HG02885 (cell line): ENCODE results near the gene YAF2.

Experiments
- ATAC-seq: cut with Tn5 transposase; IDR thresholded peaks from one replicate; pipeline ENCODE4 v1.9.1; 2021; ENCODE audit warnings: mild to moderate bottlenecking; ENCODE audit not compliant: unreplicated experiment, poor library complexity

YAF2 gene, protein sequence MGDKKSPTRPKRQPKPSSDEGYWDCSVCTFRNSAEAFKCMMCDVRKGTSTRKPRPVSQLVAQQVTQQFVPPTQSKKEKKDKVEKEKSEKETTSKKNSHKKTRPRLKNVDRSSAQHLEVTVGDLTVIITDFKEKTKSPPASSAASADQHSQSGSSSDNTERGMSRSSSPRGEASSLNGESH

DNA sequence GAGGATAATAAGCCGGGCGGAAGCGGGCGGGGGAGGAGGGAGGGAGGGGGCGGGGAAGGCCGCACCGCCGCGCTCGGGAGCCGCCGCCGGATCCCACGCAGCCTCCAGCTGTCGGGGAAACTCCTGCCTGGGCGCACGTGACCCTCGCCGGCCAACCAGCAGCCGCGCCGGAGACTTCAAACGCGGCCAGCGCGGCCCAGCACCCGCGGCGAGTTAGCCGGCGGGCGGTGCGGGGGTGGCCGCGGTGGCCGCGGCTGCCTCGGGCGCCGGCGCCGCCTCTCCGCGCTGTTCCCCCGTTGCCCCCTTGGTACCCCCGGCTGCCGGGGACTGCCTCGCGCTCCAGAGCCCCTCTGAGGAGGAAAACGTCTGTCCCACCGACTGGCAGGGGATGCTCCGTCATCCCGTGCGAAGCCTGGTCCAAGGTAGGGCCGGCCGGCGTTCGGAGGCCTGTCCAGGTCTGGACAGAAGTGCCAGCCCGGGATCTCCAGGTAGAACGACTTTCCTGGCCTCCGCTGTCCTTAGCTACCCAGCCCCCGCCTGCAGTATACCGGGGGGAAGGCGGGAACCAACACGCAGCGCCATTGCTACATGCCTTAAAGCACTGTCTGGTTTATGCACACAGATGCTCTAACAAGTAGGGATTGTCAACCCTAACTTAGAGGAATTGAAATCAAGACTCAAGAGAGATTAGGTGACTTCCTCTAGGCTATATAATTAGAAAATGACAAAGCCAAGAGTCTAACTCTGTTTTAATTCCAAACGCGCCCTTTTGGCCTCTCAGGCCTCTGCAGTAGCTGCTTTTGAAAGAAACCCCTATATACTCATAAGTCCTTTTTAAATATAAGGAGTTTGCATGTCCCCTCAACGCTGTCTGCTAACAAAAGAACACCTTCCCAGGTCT, at the start of gene YAF2:
YAF2 (minus strand) TSS at position 9 of the 901 bp plus-strand sequence. CDS start 68 bp downstream, outside the sequence.
- peak; percentile 86 for ATAC-seq

DNA sequence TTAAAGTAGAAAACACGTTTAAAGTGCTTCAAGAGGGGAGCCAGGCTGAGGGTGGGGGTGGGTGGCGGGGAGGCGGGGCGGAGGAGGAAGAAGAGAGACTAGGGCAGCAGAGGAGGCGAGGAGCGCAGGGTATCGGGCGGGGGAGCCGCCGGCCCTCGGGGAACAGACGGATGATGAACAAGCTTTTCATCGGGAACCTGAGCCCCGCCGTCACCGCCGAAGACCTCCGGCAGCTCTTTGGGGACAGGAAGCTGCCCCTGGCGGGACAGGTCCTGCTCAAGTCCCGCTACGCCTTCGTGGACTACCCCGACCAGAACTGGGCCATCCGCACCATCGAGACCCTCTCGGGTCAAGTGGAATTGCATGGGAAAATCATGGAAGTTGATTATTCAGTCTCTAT, 48.7 kb upstream of the YAF2 start:
- no peak for ATAC-seq

DNA sequence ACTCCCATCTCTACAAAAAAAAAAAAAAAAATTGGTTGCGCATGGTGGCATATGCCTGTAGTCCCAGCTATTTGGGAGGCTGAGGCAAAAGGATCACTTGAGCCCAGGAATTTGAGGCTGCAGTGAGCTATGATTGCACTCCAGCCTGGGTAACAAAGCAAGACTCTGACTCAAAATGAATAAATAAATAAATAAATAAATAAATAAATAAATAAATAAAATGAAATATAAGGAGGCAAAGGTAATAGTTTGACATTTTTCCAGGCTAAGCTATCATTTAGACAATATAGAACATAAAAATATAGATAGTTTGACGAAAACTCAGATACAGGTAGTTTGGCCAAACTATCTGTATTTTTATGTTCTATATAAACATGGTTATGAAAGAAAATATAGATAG, 47.4 kb upstream of the YAF2 start:
- no peak for ATAC-seq

DNA sequence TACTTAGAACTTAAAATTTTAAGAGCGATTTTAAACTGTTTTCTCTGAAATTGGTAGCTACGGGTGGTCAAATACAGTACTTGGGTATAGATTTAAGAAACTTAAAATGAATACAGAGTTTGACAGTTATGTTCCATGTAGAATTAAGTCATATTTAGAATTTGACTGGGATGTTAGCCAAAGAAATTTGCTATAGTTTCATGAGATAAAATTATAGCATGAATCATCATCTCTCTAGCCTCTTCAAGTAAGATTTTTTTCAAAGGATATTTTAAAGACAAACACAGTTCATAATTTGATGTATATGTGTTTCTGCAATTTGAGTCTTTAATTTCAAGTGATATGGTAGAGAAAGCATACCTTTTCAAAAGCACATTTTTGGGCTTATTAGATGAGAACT, 46.8 kb upstream of the YAF2 start:
- ATAC-seq = no peak

DNA sequence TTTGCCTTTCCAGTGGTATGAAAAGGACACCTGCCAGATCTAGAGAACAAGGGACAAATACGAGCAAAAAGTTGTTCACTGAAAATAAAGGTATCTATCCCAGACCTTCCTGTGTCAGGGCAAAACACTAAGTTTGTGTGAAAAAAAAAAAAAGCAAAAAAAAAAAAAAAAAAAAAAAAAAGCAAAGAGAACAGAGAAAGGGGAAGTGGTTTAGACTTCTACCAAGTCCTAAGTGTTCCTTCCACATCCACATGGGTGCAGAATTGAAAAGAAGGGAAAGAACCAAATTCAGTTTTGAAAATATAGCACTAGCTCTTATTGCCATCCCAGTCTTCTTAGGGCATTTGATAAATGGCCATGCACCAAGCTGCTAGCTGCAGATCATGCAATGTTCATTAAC, 46.1 kb upstream of the YAF2 start:
- peak; percentile 64 for ATAC-seq

DNA sequence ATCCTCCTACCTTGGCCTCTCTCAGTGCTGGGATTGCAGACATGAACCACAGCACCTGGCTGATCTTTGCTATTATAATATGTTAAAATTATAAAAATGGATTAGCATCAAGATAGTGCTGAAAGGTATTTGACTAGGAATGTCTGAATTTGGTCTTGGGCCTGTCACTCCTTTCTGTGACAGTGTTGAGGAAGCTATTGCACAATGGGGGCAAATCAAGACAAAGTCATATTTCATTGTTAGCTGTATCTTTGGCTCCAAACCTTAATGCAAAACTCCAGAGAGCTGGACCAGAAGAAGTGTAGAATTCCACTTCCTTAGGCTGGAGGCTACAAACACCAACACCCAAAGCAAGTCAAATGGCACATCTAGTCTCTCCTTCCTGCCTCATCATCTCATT, 45.7 kb upstream of the YAF2 start:
- ATAC-seq = peak; percentile 28

DNA sequence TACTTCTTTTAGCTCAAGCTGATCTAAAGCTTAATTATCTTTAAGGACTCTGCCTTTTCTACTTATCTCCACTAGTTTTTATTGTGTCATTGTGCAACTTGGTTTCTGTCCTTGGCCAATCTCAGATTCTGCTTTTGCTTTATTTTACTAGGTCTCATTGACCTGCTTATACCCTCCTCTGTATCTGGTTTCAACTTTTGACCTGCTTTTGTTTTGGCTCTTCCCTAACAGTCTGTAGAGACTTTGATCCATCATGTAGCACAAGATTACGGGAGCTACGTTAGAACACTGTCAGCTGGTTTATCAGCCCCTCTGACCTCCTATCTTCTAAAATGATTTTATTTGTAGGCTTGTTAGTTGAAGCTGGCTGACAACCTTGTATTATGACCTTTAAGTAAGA, 44.2 kb upstream of the YAF2 start:
- no peak for ATAC-seq

DNA sequence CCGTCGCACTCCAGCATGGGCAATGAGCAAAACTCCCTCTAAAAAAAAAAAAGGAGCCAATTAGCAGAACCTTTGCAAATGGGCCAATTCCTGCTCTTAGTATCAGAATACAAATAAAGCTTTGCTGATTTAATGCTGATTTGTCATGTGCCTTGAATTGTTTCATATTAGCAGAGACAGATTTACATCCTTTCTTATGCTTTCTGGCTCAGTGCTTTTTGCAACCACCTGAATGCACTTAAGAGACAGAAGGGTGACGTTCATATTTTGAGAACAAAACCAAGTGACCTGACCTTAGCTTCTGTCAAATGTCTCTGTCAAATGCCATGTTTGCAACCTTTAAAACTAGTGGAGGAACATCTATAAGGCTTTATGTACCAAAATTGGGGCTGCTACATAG, 43.8 kb upstream of the YAF2 start:
- ATAC-seq = no peak

DNA sequence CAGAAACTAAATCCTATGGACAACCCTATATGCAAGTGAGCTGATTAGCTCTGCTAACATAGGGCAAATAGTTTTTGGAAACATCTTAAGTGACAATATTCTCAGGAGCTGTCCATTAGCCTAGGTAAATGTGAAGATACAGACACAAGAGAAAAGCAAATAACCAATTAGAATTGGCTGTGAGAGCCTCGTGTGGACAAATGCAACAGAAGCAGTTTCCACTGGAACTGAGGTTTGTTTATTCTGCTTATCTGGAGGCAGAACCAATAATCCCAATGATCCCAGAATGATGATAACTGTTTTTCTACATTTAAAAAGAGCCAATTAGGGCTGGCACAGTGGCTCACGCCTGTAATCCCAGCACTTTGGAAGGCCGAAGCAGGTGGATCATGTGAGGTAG, 43.2 kb upstream of the YAF2 start:
- no peak for ATAC-seq

DNA sequence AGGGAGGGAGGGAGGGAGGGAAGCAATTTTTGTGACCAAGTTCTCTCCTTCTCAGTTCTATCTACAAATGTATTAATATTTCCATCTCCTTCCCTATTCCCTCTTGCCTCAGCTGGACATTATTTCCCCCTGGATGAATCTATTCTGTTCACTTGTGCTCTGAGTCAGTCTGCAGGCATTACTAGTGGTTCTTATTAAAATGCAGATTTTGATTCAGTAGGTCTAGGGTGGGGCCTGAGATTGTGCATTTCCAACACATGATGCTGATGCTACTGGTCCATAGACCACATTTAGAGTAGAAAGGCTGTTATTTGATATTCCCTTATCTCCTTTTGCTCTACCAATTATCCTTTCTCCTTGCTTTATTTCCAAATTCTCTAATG, 40.1 kb upstream of the YAF2 start:
- no peak for ATAC-seq

DNA sequence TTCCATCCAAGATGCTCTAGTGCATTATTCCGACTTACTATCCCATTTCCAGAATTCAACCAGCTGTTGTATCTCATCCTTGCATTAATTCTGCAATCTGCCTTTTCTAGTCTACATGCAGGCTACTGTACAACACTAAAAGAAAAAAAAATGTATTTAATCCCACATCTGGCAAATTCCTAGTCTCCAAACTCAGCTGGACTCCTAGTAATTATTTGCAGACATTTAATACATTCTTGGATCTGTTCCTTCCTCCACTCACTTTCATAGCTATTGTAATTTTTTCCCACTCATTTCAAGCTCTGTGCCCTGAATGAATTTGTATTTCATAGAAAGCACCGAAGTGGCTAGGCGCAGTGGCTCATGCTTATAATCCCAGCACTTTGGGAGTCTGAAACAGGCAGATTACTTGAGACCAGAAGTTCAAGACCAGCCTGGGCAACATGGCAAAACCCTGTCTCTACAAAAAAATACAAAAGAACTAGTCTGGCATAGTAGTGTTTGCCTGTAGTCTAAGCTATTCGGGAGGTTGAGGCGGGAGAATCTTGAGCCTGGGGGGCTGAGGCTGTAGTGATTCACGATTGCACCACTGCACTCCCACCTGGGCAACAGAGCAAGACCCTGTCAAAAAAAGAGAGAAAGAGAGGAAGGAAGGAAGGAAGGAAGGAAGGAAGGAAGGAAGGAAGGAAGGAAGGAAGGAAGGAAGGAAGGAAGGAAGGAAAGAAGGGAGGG, 39.5 kb upstream of the YAF2 start:
- no peak for ATAC-seq

DNA sequence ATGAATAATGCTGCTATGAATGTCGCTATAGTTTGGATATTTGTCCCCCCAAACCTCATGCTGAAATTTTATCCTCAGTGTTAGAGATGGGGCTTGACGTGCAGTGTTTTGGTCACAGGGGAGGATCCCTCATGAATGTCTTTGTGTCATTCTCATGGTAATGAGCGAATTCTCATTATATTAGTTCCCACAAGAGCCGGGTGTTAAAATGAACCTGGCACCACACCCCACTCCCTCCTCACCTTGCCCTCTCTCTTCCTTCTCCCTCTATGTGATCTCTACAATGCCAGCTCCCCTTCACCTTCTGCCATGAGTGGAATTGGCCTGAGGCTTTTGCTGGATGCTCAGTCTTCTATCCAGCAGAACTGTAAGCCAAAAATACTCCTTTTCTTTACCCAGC, 37.5 kb upstream of the YAF2 start:
- no peak for ATAC-seq

DNA sequence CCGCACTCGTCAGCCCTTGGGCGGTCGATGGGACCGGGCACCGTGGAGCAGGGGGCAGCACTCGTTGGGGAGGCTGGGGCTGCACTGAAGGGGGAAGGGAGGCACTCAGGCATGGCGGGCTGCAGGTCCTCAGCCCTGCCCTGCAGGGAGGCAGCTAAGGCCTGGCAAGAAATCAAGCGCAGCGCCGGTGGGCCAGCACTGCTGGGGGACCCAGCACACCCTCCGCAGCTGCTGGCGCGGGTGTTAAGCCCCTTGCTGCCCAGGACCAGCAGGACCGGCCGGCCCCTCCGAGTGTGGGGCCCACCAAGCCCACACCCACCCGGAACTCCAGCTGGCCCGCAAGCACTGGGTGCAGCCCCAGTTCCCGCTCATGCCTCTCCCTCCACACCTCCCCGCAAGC, 35.7 kb upstream of the YAF2 start:
- ATAC-seq = no peak

DNA sequence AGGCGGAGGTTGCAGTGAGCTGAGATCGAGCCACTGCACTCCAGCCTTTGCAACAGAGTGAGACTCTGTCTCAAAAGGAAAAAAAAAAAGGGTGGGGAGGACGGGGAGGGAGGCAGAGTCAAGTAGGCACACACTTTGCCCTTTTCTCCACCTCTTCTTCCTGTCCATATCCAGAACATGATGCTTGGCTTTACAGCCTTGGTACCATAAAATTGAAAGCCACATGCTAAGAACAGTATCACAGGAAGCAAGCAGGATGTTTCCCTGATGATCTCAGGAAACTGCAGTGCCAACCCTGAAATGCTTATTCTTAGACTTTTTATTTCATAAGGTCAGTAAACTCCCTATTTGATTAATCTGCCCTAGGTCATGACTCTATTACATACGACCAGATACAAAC, 32.5 kb upstream of the YAF2 start:
- no peak for ATAC-seq

DNA sequence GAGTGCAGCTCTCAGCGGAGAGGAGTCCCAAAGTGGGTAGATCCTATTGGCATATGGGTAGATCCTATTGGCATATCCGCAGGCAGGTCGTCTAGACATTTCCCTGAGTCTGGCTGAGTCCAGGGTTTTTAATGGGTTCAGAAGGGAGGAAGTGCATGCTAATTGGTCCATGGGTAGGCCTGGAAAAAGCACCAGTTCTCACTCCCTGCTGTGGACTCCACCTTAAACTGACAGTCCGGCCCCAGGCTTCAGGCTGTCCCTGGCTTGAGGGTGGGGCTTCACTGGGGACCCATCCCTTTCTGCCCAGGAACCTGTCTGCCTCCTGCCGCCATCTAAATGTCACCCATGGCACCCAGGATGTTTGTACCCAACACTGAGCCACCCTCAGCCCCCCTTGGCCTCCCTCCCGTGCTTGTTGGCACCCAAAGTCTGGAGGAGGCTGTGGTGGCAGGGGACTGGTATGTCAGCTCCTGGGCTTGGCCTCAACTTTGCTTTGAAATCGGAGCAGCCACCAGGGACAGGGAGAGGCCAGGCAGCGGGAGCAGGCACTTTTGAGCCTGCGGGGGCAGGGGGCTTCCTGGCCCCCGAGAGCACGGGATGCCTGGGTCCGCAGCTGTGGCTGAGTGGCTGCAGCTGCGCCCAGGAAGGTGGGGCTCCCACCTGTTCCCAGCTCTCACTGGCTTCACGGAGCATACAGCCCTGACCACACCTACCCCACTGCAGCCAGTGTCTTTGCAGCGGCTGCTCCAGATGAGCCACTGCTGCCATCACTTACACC, 29.6 kb upstream of the YAF2 start:
- no peak for ATAC-seq

DNA sequence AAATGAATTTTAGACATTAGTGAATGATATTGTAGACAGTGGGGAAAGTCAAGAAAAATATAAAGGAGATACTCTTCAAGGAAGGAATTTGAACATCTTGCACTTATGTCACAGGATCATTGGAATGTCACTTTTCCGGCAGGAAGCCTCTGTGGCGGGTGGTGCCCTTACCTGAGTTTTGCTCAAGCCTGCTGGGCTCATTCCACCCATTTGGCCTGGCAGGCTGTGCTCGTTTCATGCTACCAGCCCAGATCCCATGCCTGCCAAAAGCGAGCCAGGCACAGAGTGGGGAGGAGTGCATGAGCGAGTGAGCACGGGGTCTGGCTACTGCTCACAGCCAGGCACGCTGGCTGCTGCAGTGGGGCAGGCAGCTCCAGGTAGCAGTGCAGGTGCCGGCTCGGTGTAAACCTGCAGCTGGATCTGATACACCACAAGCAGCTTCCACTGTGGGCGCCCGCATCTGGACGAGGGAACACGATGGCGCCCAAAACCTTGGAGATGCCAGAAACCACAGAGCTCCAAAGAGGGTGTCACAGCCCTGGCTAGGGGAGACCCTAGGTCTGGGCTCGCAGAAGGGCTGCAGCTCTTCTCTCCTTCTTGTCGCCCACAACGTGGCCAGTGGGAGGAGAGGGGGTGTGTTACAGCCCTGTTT, 28.7 kb upstream of the YAF2 start:
- ATAC-seq = no peak

DNA sequence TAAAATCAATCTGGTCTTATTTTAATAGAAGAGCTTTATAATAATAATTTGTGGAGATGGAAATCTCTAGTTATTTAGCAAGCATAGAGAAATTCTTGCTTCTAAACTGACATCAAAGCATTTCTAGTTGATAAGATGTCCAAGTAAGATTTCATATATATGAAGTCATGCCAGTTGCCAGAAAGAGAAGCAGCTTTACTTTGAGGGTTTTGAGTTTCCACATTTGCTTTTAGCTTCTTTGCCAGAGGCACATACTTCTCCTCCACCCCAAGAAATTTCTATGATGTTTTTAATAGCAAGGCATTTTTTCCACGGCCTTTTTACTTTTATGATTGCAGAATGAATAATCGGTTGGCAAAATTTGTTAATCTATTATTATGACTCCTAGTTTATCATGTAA, 24.2 kb upstream of the YAF2 start:
- ATAC-seq = no peak

DNA sequence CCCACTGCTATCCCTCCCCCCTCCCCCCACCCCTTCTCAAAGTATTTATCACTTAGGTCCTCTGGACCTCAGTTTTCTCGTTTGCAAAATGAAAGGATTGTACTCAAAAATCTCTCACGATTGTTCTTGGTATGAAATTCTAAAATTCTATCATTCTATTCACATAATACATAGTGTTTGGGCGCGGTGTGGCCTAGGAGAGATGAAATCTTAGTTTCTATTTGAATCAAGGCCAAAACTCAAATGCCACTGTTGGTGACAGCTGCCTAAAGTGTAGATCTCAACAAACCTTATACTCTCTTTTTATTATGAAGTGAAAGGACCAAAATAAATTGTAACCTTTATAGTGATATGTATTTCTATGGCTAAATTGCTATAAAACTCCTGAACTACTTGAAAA, 23.7 kb upstream of the YAF2 start:
- ATAC-seq = peak; percentile 64

DNA sequence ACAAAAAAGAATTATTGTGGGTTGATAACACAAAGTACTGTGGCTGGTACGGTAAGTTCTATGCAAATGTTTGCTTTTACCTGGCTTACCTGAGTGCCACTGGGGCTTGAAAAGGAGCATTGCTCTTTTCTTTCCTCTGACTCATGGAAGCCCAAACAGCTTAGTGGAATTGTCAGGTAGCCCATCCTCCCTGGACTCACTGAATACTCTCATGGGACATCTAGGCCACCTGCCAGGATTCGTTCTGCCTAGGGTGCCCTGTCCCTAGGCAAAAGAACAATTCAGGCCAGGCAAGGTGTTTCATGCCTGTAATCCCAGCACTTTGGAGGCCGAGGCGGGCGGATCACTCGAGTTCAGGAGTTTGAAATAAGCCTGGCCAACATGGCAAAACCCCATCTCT, 22.5 kb upstream of the YAF2 start:
- no peak for ATAC-seq

DNA sequence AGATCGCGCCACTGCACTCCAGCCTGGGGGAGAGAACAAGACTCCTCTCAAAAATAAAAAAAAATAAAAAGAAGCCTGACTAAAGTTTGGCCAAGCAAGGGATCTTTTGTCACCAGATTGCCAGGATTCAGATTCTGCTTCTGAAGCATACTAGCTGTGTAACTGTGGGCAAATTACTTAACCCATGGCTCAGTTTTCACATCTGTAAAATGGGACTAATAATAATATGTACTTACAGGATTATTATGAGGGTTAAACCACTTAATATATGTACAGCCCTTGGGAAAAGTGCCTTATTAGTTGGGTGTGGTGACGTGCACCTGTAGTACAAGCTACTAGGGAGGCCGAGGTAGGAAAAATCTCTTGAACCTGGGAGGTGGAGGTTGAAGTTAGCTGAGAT, 21.7 kb upstream of the YAF2 start:
- ATAC-seq = no peak
